ENCODE data around the gene DGCR2.

DGCR2 gene

GRCh38 chr22:19146215-19146968 lies 24.2 kb upstream of the DGCR2 start:
- no peak for DNase-seq

- DNase-seq, result peak; percentile 23
Measured at GRCh38 chr22:19143967-19144400, 21.8 kb upstream of the DGCR2 start.

GRCh38 chr22:19143212-19143611 lies 21.0 kb upstream of the DGCR2 start:
- DNase-seq, result no peak

GRCh38 chr22:19142394-19142793 lies 20.2 kb upstream of the DGCR2 start:
- no peak for DNase-seq

GRCh38 chr22:19139974-19140373 lies 17.8 kb upstream of the DGCR2 start:
- no peak for DNase-seq

GRCh38 chr22:19139001-19139356 lies 16.8 kb upstream of the DGCR2 start:
- no peak for DNase-seq

- DNase-seq, result no peak
Measured at GRCh38 chr22:19138217-19139000, 16.2 kb upstream of the DGCR2 start.

- no peak for DNase-seq
Measured at GRCh38 chr22:19137384-19138216, 15.4 kb upstream of the DGCR2 start.

GRCh38 chr22:19136915-19137314 lies 14.7 kb upstream of the DGCR2 start:
- DNase-seq, result no peak

GRCh38 chr22:19134874-19135273 lies 12.7 kb upstream of the DGCR2 start:
- DNase-seq, result no peak

- no peak for DNase-seq
Measured at GRCh38 chr22:19134176-19134831, 12.1 kb upstream of the DGCR2 start.

- DNase-seq, result no peak
Measured at GRCh38 chr22:19133561-19133960, 11.3 kb upstream of the DGCR2 start.

- no peak for DNase-seq
Measured at GRCh38 chr22:19132693-19133400, 10.6 kb upstream of the DGCR2 start.

GRCh38 chr22:19132153-19132552 lies 9.9 kb upstream of the DGCR2 start:
- no peak for DNase-seq

GRCh38 chr22:19131685-19132015 lies 9.4 kb upstream of the DGCR2 start:
- no peak for DNase-seq

- DNase-seq, result no peak
Measured at GRCh38 chr22:19130959-19131684, 8.9 kb upstream of the DGCR2 start, which contains the start of gene TSSK2. Gene TSSK2, plus strand, starts transcription at chr22:19131308. Its CDS starts 92 bp downstream, at chr22:19131400.

- no peak for DNase-seq
Measured at GRCh38 chr22:19129871-19130270, 7.7 kb upstream of the DGCR2 start.

- DNase-seq, result no peak
Measured at GRCh38 chr22:19128946-19129727, 6.9 kb upstream of the DGCR2 start.

- DNase-seq, result no peak
Measured at GRCh38 chr22:19128009-19128401, 5.8 kb upstream of the DGCR2 start.

- DNase-seq, result no peak
Measured at GRCh38 chr22:19127329-19128008, 5.3 kb upstream of the DGCR2 start.

All from fibroblast of skin of back (primary cell).